Measurements from ENCODE around the gene FMN1. TPM values are rescaled to one million over a fixed set of nuclear protein-coding genes. Genes with fewer than 3 reads are reported as not detected.
A peak's percentile ranks its signal among the peaks of the same experiment; 100 is the strongest.

Gene FMN1
- total and polyA plus RNA-seq, 10 of the 15 experiments (the other 5 are each of a cell fraction or from before 2014, with no cell fraction given) = 0.05 to 0.16 (median 0.08) TPM; not detected in 4

GRCh38 chr15:32908135-32908801, 286.2 kb downstream of the FMN1 start (continued):
- TF ChIP-seq CUX1 (IDR thresholded peaks at IDR 0.05; ENCODE audit: insufficient replicate concordance, low read depth, low read length) = peak; percentile 43
- peak; percentile 53 for TF ChIP-seq NR2F1 (conservative IDR thresholded peaks at IDR 0.05)
- no peak for TF ChIP-seq CBX3 (IDR thresholded peaks at IDR 0.05; ENCODE audit: borderline replicate concordance, low read depth)
- TF ChIP-seq MTA2 (IDR thresholded peaks at IDR 0.05; ENCODE audit: low read depth) = peak; percentile 74
- no peak; the same call in 1 of the 2 replicates for TF ChIP-seq MTA3 (IDR thresholded peaks at IDR 0.05; ENCODE audit: borderline replicate concordance, low read length)
- peak; percentile 64; the same call in 1 of the 2 replicates for TF ChIP-seq PAX5 (IDR thresholded peaks at IDR 0.05; ENCODE audit: borderline replicate concordance, low read depth, low read length)
- TF ChIP-seq HSF1 (IDR thresholded peaks at IDR 0.05; ENCODE audit: low read depth, low read length) = no peak
- peak; percentile 98 for TF ChIP-seq SPI1 (IDR thresholded peaks at IDR 0.05; ENCODE audit: borderline replicate concordance, insufficient read depth, low read depth, low read length)
- TF ChIP-seq ZNF622 (IDR thresholded peaks at IDR 0.05) = no peak
- TF ChIP-seq RUNX3 (IDR thresholded peaks at IDR 0.05; ENCODE audit: low read length) = peak; percentile 85
- 0 out of 2 replicates have a peak, but pooled peaks have one; percentile 33 for TF ChIP-seq FOXK2 (IDR thresholded peaks at IDR 0.05)
- TF ChIP-seq MAX (IDR thresholded peaks at IDR 0.05; ENCODE audit: low read depth, low read length) = no peak
- TF ChIP-seq ZNF384 (IDR thresholded peaks at IDR 0.05; ENCODE audit: borderline replicate concordance, low read depth, low read length) = peak; percentile 98
- peak; percentile 73; the same call in 1 of the 2 replicates for TF ChIP-seq DPF2 (IDR thresholded peaks at IDR 0.05)
- TF ChIP-seq MYC (IDR thresholded peaks at IDR 0.05; ENCODE audit: insufficient read depth, insufficient read length, insufficient replicate concordance, low read length, severe bottlenecking) = no peak
- TF ChIP-seq NKRF (conservative IDR thresholded peaks at IDR 0.05) = no peak
- no peak for TF ChIP-seq TARDBP (IDR thresholded peaks at IDR 0.05; ENCODE audit: borderline replicate concordance)
- TF ChIP-seq MEF2B (IDR thresholded peaks at IDR 0.05; ENCODE audit: partially characterized antibody, poor library complexity, severe bottlenecking) = peak; percentile 62
- TF ChIP-seq TCF3 (IDR thresholded peaks at IDR 0.05; ENCODE audit: borderline replicate concordance, insufficient read depth, low read depth, low read length) = 0 out of 2 replicates have a peak, but pooled peaks have one; percentile 24
- TF ChIP-seq YY1 (IDR thresholded peaks at IDR 0.05; ENCODE audit: low read depth, low read length) = peak; percentile 11; the same call in 1 of the 2 replicates
- 0 out of 2 replicates have a peak, but pooled peaks have one; percentile 50 for TF ChIP-seq CBX5 (IDR thresholded peaks at IDR 0.05; ENCODE audit: low read depth)

All from GM12878 (cell line).